Keratinocyte (primary cell): ENCODE results near the gene WFDC10A.

ENCODE experiments used
- EZH2 ChIP-seq: IDR thresholded peaks from one replicate; pipeline ENCODE4 v1.6.1; 2012; ENCODE audit warnings: inconsistent platforms, mild to moderate bottlenecking, low read length, moderate library complexity
- TF ChIP-seq, protein P1 (sequence below), 3 experiments: IDR thresholded peaks in 1 of 3; conservative IDR thresholded peaks in 1 of 3; optimal IDR thresholded peaks in 1 of 3; 2 replicates in 2 of 3; 3 replicates in 1 of 3; pipeline versions ENCODE3 to v1.5.1; 2011; ENCODE audit warnings: low read length in 3 of 3, mild to moderate bottlenecking in 3 of 3, moderate library complexity in 2 of 3, control low read depth in 1 of 3, inconsistent platforms in 1 of 3; ENCODE audit not compliant: insufficient read depth in 2 of 3; ENCODE audit errors: extremely low read depth in 1 of 3

DNA sequence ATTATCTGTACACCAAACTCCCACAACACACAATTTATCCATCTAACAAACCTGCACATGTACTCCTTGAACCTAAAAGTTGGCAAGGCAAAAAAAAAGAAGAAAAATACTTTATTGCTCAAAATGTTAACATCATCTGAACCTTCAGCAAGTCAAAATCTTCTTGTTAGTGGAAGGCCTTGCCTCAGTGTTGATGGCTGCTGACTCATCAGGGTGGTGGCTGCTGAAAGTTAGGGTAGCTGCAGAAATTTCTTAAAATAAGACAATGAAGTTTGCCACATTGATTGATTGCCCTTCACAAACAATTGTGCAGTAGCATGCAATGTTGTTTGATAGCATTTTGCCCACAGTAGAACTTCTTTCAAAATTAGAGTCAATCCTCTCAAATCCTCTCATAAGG lies 43.2 kb downstream of the WFDC10A start:
- TF ChIP-seq, protein P1, sequence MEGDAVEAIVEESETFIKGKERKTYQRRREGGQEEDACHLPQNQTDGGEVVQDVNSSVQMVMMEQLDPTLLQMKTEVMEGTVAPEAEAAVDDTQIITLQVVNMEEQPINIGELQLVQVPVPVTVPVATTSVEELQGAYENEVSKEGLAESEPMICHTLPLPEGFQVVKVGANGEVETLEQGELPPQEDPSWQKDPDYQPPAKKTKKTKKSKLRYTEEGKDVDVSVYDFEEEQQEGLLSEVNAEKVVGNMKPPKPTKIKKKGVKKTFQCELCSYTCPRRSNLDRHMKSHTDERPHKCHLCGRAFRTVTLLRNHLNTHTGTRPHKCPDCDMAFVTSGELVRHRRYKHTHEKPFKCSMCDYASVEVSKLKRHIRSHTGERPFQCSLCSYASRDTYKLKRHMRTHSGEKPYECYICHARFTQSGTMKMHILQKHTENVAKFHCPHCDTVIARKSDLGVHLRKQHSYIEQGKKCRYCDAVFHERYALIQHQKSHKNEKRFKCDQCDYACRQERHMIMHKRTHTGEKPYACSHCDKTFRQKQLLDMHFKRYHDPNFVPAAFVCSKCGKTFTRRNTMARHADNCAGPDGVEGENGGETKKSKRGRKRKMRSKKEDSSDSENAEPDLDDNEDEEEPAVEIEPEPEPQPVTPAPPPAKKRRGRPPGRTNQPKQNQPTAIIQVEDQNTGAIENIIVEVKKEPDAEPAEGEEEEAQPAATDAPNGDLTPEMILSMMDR (optimal IDR thresholded peaks at IDR 0.05 in 1 of 3, IDR thresholded peaks at IDR 0.05 in 1 of 3, conservative IDR thresholded peaks at IDR 0.05 in 1 of 3; ENCODE audit: extremely low read depth in 1 of 3, insufficient read depth in 2 of 3, low read length in 3 of 3) = no peak
- TF ChIP-seq EZH2 = no peak
